HuH-7.5 (cell line): ENCODE results near the gene LILRB2.
"Not testable (repeated sequence)": the region's sequence is repeated elsewhere in the genome, so short reads cannot be mapped to it uniquely, and the experiment has no call there.

Experiments
- DNase-seq: peaks from one replicate; pipeline ENCODE4 v3.0.0; 2011; ENCODE audit warnings: low spot score

The LILRB2 gene

DNA sequence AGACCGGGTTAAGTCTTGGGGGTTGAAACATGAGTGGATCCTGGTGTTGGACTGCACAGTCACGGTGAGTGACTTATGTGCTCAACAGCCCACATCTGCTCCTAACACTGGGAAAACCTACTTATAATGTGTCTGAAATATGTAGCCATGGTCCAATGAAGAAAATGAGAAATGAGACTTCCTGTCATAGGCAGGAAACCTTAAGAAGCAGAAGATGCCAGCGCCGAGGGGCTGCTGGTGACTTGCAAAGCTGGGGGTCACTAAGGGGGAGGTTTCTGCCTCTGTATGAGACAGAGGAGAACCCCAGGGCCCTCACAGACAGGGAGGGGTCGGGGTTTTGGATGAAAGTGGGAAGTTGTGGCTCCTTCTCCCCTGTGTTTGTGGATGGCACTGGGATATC lies 8.7 kb downstream of the LILRB2 start:
- not testable (repeated sequence) for DNase-seq

DNA sequence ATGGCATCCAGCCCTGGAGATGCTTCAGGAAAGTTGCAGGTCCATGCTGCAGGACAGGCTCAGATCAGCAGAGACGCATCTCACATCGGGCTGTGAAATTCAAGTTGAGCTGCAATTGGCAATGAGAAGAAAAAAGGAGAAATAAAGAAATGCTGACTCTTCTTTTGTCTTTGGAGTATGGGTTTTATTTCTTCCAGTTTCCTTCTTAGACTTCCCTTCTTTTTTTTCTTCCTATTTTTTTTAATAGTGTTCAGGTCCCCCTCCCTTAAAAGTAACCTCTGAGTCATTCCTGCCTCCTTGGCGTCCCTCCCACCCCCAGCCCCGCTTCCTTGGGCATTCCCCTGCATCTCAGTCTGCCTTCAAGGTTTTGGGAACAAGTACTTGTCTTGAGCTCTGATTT lies 9.3 kb downstream of the LILRB2 start:
- not testable (repeated sequence) for DNase-seq

DNA sequence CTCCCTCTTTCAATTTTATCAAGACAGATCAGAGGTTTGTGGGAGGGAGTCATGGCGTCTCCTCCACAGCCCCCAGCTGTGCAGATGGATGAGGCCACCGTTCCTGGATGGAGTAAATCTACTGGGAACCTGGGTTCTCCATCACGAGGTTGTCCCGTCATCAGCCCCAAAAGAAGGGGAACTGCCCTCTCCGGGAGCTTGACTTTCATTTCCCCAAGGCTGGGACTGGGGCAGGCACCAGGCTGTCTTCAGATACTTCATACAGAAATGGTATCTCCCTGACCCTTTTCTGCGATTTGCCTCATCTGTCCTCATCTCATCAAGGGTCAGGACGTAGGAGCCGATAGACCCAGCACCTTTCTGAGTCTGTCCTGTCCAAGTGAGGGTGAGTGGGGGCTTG lies 9.8 kb downstream of the LILRB2 start:
- DNase-seq: no peak

DNA sequence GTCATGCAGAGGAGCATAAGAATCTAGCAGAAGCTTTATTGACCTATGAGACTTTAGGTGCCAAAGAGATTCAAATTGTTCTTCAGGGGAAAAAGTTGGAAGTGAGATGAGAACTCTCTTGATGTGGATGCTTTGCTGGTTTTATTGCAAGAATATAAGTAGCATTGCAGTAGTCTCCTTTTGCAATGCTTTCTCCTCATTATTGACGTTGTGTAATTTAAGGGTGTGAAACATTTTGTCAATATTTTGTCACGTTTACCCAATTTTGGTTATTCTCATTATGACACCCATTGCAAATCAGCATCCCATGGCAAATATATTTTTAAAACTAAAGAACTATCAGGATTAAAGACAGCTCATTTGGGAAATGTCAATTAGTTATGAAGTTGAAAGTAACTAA lies 12.0 kb downstream of the LILRB2 start:
- DNase-seq: no peak

DNA sequence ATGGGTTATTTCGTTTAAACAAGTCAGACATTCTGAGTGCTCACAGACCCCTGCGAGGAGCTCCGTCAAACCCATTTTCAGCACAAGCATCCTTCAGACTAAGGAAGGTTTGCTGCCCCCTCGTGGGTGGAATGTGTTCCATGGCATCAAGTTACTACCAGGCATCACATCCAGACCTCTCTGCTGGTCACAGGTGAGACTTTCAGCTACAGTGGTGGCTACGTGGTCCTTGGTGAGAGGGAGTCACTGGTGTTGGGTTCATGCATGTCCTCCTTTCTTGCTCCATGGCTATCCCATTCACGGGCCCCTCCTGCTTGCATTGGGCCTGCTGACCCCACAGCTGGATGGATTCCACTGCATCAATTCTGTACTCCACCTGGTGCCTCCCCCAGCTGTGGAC lies 14.8 kb downstream of the LILRB2 start:
- DNase-seq: peak; percentile 62

DNA sequence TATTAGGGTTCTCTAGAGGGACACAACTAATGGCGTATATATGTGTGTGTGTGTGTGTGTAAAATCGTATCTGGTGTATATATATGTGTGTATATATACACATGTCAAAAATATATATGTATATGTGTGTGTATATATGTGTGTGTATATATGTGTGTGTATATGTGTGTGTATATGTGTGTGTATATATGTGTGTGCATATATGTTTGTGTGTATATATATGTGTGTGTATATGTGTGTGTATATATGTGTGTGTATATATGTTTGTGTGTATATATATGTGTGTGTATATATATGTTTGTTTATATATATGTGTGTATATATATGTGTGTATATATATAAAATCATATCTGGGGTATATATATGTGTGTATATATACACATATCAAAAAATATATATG lies 18.4 kb downstream of the LILRB2 start:
- DNase-seq: no peak

DNA sequence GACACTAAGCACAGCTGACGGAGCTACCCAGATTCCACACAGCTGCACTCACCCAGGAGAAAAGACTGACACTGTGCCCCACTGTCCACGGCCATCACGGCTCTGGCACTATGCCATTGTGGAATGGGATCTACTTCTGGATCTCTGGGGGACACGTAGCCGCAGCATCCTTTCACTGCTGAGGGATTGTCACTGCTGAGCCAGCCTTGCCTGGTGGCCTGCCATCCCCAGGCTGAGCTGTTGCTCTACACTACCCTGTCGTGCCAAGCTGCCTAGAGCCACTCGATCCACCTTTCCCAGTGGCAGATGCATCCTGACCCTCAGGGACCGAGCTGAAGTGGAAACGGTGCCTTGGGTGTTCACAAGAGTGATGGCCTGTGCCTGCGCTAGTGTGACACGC lies 18.8 kb downstream of the LILRB2 start:
- DNase-seq: no peak

DNA sequence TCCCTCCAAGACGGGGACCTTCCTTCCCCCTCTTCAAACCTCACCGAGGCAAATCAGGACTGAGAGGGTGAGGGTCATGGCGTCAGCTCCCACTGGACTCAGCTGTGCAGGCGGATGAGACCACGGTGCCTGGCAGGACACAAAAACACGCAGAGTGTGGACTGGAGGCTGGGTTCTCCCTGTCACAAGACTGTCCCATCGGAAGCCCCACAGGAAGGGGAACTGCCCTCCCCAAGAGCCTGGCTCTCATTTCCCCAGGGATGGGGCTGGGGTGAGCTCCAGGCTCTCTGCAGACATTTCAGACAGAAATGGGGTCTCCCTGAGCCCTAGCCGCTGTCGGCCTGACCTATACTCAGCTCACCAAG lies 23.8 kb downstream of the LILRB2 start, which contains the start of gene LILRB5:
Gene LILRB5 (minus strand): TSS at position 158 of the 365 bp plus-strand sequence. CDS start 80 bp downstream, at position 78.
- DNase-seq: no peak

DNA sequence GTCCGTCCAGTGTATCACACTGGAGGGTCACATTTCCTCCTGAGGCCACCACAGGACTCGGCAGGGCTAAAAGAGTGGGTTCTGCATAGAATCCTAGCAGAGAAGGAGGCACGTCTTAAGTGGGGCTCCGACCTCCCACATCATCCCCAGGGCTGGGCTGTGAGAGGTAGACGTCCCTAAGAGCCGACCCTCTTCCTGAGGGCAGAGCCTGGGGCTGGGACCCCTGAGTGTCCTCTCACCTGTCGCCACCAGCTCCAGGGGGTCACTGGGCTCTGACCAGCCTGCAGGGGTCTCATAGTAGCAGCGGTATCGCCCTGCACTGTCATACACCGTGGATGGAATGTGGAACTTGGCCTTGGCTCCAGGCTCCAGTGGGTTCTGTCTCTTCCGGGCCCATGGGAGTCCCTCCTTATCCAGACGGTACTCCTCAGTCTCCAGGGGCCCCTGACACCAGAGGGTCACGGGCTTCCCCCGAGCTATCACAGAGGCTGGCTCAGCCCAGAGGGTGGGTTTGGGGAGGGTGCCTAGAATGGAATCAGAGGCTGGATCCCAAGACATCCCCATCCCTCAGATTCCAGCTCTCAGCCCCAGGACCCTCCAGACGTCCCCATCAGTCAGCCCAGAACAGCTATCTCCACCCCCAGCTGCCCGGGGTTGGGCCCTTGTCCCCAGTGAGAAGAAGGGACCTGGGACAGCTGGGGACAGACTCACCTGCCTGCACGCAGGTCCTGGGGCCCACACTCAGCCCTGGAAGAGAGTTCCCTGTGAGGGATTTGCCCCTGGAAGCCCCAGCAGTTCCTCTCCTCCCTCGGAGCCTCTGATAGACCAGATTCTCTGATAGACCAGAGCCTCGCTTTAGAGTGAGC lies 24.4 kb downstream of the LILRB2 start:
- DNase-seq: no peak

DNA sequence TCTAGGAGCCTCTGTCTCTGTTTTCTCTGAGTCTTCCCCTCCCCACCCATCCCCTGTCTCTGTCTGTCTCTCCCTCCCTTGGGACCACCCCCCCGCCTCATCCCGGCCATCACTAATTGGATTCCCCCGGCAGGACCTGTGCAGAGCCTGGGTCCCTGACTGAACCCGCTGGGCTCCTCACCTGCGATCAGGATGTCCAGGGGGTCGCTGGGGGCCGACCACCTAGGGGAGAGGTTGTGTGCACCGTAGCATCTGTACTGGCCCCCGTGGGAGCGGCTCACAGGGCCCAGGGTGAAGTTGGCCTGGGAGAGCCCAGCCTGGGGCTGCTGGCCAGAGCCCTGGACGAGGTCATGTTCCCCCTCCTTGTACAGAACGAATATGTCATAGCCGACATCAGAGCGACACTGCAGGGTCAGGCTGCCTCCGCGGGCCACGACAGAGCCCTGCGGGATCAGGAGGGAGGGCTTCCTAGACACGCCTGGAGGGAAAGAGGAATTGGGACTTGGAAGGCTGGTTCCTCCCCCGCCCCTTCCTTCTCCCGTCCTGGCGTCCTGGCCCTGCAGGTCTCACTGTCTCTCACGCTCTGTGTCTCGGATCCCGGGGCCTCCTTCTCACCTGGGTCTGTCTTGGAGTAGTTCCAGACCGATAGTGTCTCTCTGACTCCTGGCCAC lies 25.7 kb downstream of the LILRB2 start:
- no peak for DNase-seq

DNA sequence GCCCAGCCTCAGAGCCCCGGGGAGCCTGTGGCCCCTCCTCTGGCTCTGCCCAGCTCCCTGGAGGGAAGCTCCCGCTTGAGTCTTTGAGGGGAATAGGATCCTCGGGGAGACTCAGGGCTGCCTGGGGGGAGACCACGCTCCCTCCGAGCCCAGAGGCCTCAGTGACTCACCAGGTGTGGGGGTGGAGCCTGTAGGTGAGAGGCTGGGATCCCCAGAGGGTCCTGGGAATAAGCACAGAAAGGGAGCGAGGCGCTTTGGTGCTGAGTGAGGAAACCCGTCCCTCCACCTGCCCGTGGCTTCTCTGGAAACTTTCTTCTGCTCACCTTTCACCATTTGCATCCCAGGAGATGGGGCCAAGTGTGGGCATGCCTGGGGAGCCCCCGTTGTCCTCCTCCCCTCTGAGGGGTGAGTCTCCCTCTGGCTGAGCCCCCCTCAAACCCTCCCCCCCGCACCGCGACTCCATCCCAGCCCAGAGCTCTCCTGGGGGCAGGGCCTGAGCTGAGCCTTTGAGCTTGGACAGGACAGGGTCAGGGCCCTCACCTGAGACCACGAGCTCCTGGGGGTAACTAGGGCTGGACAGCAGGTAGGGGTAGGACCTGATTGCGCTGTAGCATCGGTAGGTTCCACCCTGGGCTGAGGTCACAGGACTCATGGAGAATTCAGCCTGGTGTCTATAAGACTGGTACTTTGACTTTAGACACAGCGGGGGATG lies 26.6 kb downstream of the LILRB2 start:
- no peak for DNase-seq

DNA sequence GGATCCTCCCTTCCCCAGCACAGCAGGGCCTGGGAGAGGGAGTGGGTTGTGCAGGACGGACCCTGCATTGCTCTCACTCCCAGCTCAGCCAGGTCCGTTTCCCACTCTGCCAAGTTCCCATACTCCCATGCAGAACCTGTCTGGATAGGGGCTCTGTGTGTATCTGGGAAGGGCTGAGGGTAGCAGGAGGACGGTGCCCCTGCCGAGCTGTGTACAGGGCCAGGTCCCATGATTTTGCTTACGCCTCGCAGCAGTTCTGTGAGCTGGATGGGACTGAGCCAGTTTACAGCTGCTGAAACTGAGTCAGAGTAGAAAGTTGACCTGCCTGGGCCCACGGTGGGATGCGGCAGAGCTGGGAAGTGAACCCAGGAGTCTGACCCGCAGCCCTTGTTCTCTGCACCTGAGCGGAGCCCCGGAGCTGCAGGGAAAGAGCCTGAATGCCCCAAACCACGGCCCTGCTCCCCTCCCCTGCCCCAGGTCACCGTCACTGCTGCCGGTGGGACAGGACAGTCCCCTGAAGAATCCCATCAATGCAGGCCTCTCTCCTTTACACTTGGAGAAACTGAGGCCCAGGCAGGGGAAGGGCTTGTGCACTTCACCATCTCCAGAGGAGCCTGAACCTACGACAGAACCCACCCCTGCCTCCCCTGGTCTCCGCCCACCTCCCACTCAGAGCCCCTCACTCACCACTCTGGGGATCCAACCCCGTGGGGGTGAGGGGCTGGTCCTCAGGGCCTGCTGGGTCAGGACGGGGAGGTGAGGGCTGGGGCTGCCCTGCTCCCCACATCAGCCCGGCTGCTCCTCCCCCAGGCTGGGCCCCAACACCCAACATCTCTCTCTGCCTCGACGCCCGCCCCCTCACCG lies 27.3 kb downstream of the LILRB2 start:
- no peak for DNase-seq

DNA sequence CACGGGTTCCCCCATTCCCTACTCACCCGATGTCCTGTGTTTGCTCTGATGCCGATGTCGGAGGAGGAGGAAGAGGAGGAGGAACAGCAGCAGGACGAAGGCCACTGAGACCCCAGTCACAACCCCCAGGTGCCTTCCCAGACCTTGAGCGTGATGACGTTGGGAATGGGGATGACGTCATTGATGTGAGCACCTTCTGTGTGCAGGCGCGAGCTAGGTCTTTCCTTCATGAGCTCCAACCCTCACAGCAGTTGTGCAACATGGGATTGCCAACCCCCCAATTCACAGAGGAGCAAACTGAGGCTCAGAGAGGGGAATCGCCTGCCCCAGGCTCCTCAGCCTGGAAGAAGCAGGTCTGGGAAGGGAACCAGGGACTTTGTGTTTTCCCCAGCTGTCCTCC lies 28.1 kb downstream of the LILRB2 start:
- DNase-seq: no peak

DNA sequence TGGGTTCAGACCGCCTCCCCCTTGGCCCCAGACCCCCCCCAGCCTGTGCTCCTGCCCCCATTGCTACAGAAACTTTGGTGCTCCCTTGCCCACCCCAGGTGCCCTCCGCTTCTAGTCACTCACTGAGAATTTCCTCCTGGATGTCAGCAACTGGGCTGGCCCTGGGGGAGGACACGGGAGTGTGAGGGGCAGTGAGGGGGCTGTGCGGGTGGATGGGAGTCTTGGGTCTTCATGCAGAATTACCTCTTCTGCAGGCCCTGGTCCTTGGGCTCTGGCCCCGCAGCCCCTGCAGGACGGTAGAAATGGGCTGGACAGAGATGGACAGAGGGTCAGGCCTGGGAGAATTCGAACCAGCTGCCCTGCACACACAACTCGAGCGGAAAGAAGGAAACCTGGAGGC lies 28.7 kb downstream of the LILRB2 start:
- no peak for DNase-seq

DNA sequence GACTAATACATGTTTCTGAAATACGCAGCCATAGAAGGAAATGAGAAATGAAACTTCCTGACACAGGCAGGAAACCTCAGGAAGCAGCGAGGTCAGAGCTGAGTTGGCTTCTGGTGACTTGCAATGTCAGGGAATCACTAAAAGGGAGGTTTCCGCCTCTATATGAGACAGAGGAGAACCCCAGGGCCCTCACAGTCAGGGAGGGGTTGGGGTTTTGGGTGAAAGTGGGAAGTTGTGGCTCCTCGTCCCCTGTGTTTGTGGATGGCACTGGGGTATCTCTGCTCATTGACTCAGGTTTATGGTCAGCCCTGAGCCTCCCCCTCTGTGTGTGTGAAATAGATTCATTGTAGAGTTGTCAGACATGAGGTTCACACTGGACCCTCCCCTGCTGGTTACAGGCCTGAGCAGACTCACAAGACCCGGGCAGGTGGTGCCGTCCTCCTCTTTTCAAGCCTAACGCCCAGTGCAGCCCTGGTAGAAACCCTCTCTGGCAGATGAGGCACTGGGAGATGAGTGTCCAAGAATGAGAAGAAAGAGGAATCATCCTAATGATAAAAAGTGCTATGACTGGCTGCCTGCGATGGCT lies 32.8 kb downstream of the LILRB2 start:
- no peak for DNase-seq

DNA sequence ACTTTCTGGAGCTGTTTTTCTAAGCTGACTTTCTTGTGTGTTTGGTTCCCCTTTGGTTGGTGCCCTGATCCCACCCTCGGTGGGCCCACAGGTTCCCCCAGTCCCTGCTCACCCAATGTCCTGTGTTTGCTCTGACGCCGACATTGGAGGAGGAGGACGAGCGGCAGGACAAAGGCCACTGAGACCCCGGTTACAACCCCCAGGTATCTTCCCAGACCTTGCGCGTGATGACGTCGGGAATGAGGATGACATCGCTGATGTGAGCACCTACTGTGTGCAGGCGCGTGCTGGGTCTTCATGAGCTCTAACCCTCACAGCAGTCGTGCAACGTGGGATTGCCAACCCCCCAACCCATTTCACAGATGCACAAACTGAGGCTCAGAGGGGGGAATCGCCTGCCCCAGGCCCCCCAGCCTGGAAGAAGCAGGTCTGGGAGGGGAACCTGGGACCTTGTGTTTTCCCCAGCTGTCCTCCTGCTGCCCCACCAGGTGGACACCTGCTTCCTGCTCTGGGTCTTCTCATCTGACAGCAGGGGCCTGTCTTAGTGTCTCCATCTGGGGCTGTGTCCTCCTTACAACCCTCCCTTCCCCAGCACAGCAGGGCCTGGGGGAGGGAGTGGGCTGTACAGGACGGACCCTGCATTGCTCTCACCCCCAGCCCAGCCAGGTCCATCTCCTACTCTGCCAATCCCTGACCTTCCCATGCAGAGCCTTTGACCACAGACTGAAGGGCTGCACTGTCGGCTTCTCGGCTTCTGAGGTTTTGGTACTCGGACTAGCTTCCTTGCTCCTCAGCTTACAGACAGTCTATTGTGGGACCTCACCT lies 33.6 kb downstream of the LILRB2 start:
- DNase-seq: no peak

DNA sequence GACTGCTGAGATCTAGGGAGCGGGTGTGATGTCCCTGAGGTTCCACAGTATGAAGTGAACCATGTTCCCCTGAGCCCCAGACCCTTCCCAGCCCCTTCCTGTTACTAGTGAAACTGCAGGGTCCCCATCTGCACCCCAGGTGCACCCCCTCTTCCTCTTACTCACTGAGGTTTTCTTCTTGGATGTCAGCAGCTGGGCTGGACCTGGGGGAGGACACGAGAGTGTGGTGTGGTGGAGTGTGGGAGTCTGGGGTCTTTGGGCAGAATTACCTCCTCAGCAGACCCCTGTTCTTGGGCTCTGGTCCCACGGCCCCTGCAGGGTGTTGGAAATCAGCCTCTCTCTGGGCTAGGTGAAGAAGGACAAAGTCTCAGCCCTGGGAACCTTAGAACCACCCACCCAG lies 35.0 kb downstream of the LILRB2 start:
- no peak for DNase-seq

DNA sequence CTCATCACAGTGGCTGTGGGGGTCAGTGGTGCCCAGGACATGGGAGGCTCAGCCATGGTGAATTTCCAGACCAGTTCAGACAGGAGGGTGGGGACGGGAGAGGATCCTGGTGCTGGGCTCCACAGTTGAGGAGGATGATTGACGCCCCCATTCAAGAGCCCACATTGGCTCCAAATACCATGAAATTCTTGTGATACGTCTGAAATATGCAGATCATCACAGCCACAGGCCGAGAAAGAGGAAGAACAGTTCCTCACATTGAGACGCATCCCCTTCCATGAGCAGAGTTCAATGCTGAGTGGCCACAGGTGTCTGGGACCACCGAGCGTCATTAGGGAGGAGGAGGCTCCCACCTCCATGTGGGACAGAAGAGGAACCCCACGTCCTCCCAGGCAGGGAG lies 37.1 kb downstream of the LILRB2 start:
- DNase-seq: not testable (repeated sequence)

DNA sequence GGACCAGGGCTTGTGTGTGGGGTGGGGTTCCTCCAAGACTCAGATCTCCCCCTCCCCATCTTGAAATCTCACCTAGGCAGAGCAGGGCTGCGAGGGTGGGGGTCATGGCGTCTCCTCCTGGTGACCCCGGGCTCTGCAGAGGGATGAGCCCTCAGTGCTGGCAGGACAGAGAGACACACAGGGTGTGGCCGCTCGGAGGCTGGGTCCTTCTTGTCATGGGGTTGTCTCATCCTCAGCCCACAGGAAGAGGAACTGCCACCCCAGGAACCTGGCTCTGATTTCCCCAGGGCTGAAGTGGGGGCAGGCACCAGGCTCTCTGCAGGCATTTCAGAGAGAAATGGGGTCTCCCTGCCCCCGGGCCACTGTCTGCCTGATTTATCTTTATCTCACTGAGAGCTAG lies 38.3 kb downstream of the LILRB2 start, which contains the start of gene LILRA6:
Gene LILRA6 (minus strand): TSS at position 145 of the 400 bp plus-strand sequence.
- DNase-seq: not testable (repeated sequence)

DNA sequence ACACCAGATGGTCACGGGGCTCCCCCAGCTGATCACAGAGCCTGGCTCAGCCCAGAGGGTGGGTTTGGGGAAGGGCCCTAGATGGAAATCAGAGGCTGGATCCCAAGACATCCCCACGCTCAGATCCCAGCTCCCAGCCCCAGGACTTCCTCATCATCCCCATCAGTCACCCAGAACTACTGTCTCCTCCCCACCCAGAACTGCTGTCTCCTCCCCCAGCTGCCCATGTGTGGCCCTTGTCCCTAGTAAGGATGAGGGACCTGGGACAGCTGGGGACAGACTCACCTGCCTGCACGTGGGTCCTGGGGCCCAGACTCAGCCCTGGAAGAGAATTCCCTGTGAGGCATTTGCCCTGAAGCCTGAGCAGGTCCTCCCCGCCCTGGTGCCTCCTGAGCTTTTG lies 38.7 kb downstream of the LILRB2 start:
- not testable (repeated sequence) for DNase-seq
